ENCODE results near the gene EFNB2. TPM values are rescaled to one million over a fixed set of nuclear protein-coding genes. Genes with fewer than 3 reads are reported as not detected.

The EFNB2 gene
- total RNA-seq, 2 experiments from 2014 or later, result 0.11 to 0.20 TPM

GRCh38 chr13:106440866-106441265 is 94.6 kb downstream of the EFNB2 start:
- Mint-ChIP-seq H3K4me3 (no peak overlapping the region), H3K36me3 (ENCODE audit: low read depth) (no peaks in the 10 kb centered on the region), H3K4me1 (ENCODE audit: low read depth) (no peaks in the 10 kb centered on the region), H3K27me3 (peaks cover 10% of the 10 kb centered on the region), H3K9me3 (no peaks in the 10 kb centered on the region), H3K27ac (no peak overlapping the region)
- TF ChIP-seq, protein P1, sequence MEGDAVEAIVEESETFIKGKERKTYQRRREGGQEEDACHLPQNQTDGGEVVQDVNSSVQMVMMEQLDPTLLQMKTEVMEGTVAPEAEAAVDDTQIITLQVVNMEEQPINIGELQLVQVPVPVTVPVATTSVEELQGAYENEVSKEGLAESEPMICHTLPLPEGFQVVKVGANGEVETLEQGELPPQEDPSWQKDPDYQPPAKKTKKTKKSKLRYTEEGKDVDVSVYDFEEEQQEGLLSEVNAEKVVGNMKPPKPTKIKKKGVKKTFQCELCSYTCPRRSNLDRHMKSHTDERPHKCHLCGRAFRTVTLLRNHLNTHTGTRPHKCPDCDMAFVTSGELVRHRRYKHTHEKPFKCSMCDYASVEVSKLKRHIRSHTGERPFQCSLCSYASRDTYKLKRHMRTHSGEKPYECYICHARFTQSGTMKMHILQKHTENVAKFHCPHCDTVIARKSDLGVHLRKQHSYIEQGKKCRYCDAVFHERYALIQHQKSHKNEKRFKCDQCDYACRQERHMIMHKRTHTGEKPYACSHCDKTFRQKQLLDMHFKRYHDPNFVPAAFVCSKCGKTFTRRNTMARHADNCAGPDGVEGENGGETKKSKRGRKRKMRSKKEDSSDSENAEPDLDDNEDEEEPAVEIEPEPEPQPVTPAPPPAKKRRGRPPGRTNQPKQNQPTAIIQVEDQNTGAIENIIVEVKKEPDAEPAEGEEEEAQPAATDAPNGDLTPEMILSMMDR (IDR thresholded peaks at IDR 0.05), result no peak
- no peak for ATAC-seq
- no peak for DNase-seq
- intact Hi-C loops (cut with micrococcal nuclease), result no loop called here
- ChIA-PET POLR2A (no interaction called here), CTCF (no interaction called here)

Other genes with a start within 250 kb of the EFNB2 start
- 10 to 100 TPM; 89.2 to 91.8 TPM for gene ARGLU1, start 32.5 kb upstream of the EFNB2 start, total RNA-seq

All from activated CD8-positive, alpha-beta T cell treated with anti-CD3 and anti-CD28 coated beads for 36 hours (primary cell).